ENCODE measurements around the gene BPIFB6.

DNA sequence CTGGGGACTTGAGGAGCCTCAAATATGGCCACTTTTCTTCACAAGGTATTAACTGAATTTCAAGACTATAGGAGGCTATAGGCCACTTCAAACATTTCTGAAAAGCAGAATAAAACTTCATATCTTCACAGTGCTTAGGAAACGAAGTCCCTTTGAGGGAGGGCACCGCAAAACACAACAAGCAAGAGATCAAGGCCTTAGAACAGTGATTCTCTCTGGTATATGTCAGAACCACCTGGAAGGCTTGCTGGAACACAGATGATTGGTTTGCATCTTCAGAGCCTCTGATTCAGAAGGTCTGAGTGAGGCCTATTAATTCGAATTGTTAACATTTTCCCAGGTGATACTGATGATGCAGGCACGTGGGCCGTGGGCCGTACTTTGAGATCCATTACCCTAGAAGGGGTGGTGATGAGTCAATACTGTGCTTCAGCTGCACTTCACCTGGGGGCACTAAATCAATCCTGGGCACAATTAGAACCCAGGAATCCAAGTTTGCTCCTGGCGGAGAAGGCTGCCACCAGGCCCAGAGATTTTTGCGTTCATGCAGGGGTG lies 37.9 kb upstream of the BPIFB6 start:
- TF ChIP-seq ZNF561 (tag by site-specific recombination; IDR thresholded peaks at IDR 0.05; ENCODE audit: borderline replicate concordance) (no peak), ZNF274 (IDR thresholded peaks at IDR 0.05; ENCODE audit: low read length) (no peak), ZNF274 (tag by site-specific recombination; IDR thresholded peaks at IDR 0.05; ENCODE audit: borderline replicate concordance) (no peak), ZSCAN30 (tag by site-specific recombination; IDR thresholded peaks at IDR 0.05) (no peak), ZNF24 (tag by site-specific recombination; IDR thresholded peaks at IDR 0.05) (no peak)
